ENCODE data around the gene RGS7.

Gene RGS7

GRCh38 chr1:241115784-241116183 is 241.2 kb downstream of the RGS7 start:
- no peak overlapping the region for H3K4me3 ChIP-seq (ENCODE audit: low read depth, low read length)
- TF ChIP-seq POLR2A (IDR thresholded peaks at IDR 0.05; ENCODE audit: extremely low read depth, insufficient read length): no peak
- no peak for TF ChIP-seq MYC (IDR thresholded peaks at IDR 0.05; ENCODE audit: low read depth, low read length)
- TF ChIP-seq CTCF (IDR thresholded peaks at IDR 0.05; ENCODE audit: low read depth, low read length): no peak
- no peak for TF ChIP-seq MAX (IDR thresholded peaks at IDR 0.05; ENCODE audit: low read depth, low read length)
- DNase-seq (ENCODE audit: low read depth): peak; percentile 8

- no peak for DNase-seq (ENCODE audit: low read depth)
- H3K4me3 ChIP-seq (ENCODE audit: low read depth, low read length): no peak overlapping the region
- TF ChIP-seq CTCF (IDR thresholded peaks at IDR 0.05; ENCODE audit: low read depth, low read length) (no peak), MYC (IDR thresholded peaks at IDR 0.05; ENCODE audit: low read depth, low read length) (no peak), MAX (IDR thresholded peaks at IDR 0.05; ENCODE audit: low read depth, low read length) (no peak), POLR2A (IDR thresholded peaks at IDR 0.05; ENCODE audit: extremely low read depth, insufficient read length) (no peak)
Measured at GRCh38 chr1:241114699-241115233, 242.2 kb downstream of the RGS7 start.

- TF ChIP-seq CTCF (IDR thresholded peaks at IDR 0.05; ENCODE audit: low read depth, low read length) (no peak), POLR2A (IDR thresholded peaks at IDR 0.05; ENCODE audit: extremely low read depth, insufficient read length) (no peak), MAX (IDR thresholded peaks at IDR 0.05; ENCODE audit: low read depth, low read length) (no peak), MYC (IDR thresholded peaks at IDR 0.05; ENCODE audit: low read depth, low read length) (no peak)
- DNase-seq (ENCODE audit: low read depth): no peak
- H3K4me3 ChIP-seq (ENCODE audit: low read depth, low read length): no peak overlapping the region
Measured at GRCh38 chr1:241113557-241113956, 243.4 kb downstream of the RGS7 start.

- H3K4me3 ChIP-seq (ENCODE audit: low read depth, low read length): no peak overlapping the region
- no peak for DNase-seq (ENCODE audit: low read depth)
- TF ChIP-seq MYC (IDR thresholded peaks at IDR 0.05; ENCODE audit: low read depth, low read length): no peak
- TF ChIP-seq CTCF (IDR thresholded peaks at IDR 0.05; ENCODE audit: low read depth, low read length): no peak
- TF ChIP-seq MAX (IDR thresholded peaks at IDR 0.05; ENCODE audit: low read depth, low read length): no peak
- no peak for TF ChIP-seq POLR2A (IDR thresholded peaks at IDR 0.05; ENCODE audit: extremely low read depth, insufficient read length)
Measured at GRCh38 chr1:241109039-241109438, 248.0 kb downstream of the RGS7 start.

- DNase-seq (ENCODE audit: low read depth): no peak
- TF ChIP-seq CTCF (IDR thresholded peaks at IDR 0.05; ENCODE audit: low read depth, low read length) (no peak), MAX (IDR thresholded peaks at IDR 0.05; ENCODE audit: low read depth, low read length) (no peak), POLR2A (IDR thresholded peaks at IDR 0.05; ENCODE audit: extremely low read depth, insufficient read length) (no peak), MYC (IDR thresholded peaks at IDR 0.05; ENCODE audit: low read depth, low read length) (no peak)
- no peak overlapping the region for H3K4me3 ChIP-seq (ENCODE audit: low read depth, low read length)
Measured at GRCh38 chr1:241105147-241105546, 251.9 kb downstream of the RGS7 start.
